Lung microvascular endothelial cell (primary cell): ENCODE measurements around the gene MYO19. TPM values are rescaled to one million over a fixed set of nuclear protein-coding genes. Genes with fewer than 3 reads are reported as not detected.
"Not testable (repeated sequence)": the region's sequence is repeated elsewhere in the genome, so short reads cannot be mapped to it uniquely, and the experiment has no call there.

Experiments
- DNase-seq, 2 donors: peaks; one replicate each; pipeline versions ENCODE4 v3.0.0 to v3.0.0-alpha.2; 2010; ENCODE audit warnings: low read depth in 2 of 2
- total RNA-seq: library from RNA; depleted of rRNA; stranded (reverse); fragments of >200 nt; gene quantifications from 2 replicates; pipeline ENCODE4 v1.2.1, GENCODE V29; 2014

Gene MYO19
- total RNA-seq, 1 donor from 2014 or later = 33.3 TPM

DNA sequence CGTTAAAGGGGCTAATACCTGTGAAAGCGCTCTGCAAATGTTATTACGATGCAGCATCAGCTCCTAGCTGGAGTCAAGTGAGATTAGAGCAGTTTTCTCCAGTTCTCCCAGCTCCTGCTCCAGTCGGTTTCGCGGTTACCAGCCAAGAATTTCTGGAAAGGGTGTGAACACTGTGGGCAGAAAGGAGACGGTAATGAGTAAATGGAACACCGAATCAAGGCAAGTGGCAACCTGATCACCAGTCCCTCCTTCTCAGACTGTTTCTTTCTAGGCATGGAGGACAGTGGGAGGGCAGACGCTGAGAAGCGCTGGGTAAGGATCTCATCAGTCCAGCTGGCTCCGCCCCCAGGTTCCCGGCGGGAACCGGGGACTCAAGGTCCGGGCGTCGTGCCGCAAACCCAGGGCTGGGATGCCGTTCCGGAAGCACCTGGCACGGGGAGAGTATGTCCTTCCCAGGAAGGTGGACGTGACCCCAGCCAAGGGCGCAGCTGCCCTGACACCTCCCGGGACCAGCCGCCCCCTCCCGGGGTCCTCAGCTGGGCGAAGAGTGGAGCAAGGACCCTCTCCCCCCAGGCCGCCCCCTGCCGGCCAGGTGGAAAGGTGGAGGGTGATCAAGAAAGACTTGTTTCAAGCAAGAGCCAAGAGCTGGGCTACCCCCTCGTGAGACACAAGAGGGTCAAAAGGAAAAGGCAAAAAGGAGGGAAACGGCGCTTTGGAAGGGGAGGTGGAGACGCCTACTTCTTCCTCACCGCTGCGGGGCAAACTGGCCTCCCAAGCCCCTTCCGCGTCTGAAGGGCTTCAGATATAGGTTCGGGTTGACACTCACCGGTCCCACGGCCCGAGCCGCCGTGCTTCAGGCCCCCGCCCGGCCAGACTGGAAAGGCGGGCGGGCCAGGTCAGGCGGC is 481 bp downstream of the MYO19 start:
- DNase-seq = peak; percentile 41 to 71

DNA sequence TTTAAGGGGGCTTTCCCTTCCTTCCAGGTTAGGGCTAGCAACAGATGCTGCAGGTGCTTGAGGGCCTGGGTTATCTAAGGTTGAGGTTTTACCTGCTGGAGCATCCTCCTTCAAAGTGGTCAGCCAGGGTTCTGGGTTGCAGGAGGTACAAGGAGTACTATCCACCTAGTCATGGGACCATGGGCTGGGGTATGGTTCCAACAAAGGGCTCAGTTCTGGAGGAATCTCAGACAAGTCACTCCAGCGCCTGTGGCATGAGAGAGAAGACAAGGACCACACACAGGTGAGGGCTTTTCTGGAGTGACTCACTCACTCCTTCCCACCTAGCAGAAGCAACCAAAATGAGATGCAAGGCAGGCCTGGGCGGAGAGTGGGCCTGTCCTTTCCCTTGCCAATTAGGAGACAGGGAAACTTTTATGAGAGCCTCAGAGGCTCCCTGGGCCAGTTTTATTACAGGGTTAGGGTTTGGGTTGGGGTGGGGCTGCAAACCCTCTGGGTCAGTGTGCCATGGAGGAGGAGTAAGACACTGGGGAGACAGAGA is 2.2 kb downstream of the MYO19 start:
- no peak for DNase-seq

DNA sequence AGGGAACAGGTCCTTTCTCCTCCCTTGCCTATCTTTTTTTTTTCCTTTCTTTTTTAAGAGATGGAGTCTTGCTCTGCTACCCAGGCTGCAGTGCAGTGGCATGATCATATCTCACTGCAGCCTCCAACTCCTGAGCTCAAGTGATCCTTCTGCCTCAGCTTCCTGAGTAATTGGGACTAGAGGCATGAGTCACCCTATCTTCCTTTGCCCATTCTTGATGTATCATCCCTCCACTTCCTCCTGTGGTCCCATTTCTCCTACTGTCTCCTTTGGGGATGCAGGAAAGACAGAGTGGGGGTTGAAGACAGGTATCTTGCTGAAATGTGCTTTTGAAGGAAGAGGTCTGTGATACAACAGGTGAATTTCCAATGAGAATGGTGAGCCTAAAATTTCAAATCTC is 5.5 kb downstream of the MYO19 start:
- DNase-seq = peak in 1 of 2 donors; percentile 74

DNA sequence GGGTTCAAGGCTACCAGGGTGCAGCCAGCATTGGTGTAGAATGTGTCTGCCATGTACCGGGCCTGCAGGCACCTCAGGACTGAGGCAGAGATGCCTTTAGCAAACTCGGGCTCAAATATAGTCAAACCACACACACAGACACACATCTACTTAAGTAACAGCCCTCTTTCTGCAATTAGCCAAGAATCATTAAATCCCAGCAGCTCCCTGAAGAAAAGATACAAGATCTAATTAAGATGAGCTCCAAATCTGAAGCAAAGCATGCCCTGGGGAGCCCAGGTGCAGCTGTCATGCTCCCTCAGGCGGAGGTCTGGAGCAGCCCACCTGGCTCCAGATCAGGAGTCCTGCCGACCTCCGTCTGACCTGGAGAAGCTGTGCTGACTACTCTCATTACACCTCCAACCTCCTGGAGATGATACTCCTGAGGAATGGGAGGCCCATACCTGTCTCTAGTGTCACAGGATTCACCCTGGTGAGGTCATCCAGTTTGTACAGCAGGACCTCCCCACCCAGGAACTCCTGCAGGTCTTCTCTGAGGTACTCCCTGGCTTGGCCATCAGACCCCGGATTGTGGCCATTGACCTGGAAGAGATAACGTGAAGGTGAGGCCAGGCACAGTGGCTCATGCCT is 6.9 kb downstream of the MYO19 start:
- no peak for DNase-seq

GRCh38 chr17:36525888-36526287 is 8.8 kb downstream of the MYO19 start:
- no peak for DNase-seq

DNA sequence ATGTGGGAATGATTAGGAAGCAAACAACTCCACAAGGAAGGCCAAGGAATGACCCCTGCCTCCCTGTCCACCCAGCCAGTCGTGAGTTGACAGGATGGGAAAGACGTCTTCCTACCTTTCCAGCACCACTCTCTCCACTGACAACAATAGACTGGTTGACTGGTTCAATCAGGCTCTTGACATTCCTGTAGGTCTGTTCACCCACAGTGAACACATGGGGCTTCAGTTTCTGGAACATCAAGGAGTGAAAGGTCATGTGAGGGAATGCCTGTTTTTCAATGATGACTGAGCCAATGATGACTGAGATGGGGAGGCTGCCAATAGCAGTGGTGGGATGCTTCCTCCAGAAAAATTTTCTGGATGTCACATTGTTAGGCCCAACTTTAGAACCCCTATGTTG is 9.6 kb downstream of the MYO19 start:
- no peak for DNase-seq

GRCh38 chr17:36524428-36524876 is 10.2 kb downstream of the MYO19 start:
- DNase-seq = no peak

GRCh38 chr17:36523113-36523512 is 11.6 kb downstream of the MYO19 start:
- no peak for DNase-seq

GRCh38 chr17:36515837-36516236 is 18.8 kb downstream of the MYO19 start:
- DNase-seq = no peak

- DNase-seq = no peak
These were observed 19.8 kb downstream of the MYO19 start for GRCh38 chr17:36514856-36515255.

- DNase-seq = no peak
These were observed 22.0 kb downstream of the MYO19 start for GRCh38 chr17:36512641-36513040.

GRCh38 chr17:36511216-36511615 is 23.5 kb downstream of the MYO19 start:
- DNase-seq = no peak

DNA sequence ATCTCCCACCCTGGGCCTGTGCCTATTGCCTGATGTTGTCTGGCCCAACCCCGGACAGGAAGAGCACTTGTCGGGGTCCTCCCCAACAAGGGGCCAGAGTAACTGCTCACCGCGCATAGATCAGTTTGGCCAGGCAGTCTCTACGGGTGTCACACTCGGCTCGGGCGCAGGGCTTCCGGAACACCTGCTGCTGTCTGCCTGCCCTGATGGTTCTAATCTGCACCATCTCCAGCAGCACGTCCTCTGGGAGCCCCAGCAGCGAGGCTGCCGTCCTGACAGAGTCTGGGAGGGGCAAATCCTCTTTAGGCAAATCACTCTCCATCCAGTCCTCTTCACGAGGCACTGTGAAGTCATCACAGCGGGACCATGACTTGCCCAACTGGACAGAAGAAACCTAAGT is 24.0 kb downstream of the MYO19 start:
- DNase-seq = no peak

DNA sequence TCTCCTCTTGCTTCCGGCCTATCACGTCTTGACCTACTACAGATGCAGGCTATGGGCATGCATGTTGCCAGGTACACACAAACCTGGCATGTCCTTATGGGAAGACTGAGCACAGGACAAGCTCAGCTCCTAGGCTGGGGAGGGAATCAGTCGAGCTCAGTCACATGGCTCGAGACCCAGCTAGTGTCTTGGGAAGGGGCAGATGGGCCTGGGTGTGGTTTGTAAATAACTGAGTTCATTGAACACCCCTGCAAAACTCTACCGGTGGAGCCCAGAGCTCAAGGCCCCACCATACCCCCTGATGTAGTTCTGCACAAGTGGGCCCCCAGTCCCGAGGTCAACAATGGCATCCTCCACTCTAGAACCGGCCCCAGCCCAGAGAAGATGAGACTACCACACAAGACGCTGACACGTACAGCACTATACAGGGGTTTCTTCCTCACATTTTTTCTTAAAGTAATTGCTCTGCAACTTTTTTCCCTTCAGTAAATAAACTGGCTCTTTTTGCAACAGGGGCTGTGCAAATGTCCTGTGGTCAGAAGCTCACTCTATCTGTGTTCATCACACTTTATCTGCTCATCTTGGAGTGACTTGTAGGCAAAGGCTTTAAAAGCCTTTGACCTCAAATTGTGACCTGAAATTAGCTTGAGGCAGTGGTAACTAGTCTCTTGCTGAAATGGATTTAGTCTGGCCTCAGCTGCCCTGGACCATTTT is 25.2 kb downstream of the MYO19 start:
- DNase-seq = no peak

- not testable (repeated sequence) for DNase-seq
These were observed 26.2 kb downstream of the MYO19 start for GRCh38 chr17:36508439-36508838.

GRCh38 chr17:36507266-36507665 is 27.4 kb downstream of the MYO19 start:
- no peak for DNase-seq

DNA sequence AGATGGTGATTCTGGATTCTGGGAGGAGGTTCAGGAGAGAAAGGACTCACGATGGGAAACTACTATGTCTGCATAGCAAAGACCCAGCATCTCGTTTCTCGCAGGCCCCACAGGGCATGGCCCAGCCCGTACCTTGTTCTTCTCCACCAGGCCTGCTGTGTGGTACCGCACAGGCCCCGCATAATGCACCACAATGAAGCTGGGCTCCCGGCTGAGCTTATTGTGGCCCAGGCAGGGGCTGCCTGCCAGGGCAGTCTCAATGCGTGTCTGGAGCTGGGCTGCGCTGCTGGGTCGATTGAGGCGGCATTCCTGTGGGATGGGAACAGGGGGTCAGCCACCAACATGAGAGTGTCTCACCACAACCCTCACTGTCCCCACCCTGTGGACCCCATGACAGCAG is 27.8 kb downstream of the MYO19 start:
- no peak for DNase-seq

- DNase-seq = no peak
These were observed 28.3 kb downstream of the MYO19 start for GRCh38 chr17:36506249-36506826.

DNA sequence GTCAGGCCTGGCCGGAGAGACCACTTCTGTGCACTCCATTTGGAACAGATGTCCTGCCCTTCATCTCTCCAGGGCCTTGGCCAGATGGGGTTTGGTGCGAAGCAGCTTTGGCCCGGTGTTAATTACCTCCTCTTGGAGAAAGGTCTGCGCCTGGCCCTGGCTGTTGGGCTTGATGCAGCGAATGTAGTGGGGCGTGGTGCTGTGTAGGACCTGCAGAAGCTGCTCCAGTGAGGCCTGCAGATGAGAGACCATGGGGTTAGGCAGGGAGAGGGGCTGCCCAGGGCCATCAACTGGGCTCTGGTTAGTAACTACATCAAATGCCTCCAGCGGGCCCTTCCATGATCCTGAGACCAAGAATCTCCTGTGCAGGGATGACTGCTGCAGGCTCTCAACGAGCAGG is 29.5 kb downstream of the MYO19 start:
- no peak for DNase-seq

DNA sequence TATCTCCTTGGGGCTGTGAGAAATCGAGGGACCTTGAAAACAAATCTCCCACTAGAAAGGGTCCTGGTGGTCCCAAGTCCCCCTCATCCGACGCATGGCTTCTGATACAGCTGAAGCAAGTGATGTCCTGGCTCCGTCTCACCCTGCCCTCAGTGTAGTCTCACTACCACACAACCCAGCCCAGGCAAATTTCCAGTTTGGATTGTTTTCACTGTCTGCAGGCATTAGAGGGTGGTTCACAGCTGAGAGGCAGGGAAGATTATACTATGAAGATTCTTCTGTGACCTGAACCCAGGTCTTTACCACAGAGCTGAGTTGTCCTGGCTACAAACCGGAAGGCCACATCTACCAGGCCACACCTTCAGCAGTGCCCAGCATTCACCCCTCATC is 30.5 kb downstream of the MYO19 start:
- no peak for DNase-seq

DNA sequence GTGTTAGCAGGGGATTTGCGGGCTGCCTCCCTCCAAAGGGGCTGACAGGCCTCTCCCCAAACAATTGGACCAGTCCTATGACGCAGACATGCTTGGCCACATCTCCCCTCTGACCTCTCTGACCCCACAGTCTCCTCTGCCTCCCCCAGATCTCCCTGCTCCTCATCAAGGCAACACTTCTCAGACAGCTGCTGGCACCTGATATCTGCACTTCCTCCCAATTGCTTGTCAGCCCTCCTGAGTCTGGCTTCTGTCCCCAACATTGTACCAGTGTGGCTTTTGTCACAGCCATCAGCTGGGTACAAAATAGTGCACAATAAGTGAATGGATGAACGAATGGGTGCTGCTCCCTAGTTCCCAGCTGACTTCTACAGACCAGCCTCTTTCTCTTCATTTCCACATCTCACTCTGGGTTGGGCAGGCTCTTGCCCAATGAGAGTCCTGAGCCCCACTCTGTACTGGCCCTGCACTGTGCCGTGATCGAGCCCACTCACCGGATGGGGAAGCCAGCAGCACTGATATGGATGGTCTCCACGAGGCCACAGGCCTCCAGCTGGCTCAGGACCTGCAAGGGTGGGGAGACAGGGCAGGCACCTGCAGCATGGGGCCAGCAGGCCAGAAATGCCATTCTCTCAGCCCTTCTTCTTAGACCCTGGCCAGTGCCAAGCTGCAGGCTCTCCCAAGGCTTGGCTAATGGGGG is 31.1 kb downstream of the MYO19 start:
- no peak for DNase-seq
